Large intestine (tissue), 3 donors: ENCODE measurements around the gene ZBTB46. TPM values are rescaled to one million over a fixed set of nuclear protein-coding genes. Genes with fewer than 3 reads are reported as not detected.

Source experiments
- DNase-seq, 2 donors: peaks; one replicate each; pipeline versions ENCODE4 v3.0.0 to v3.0.0-alpha.2; 2013
- H3K27ac ChIP-seq: one replicate; pipeline ENCODE4 v1.5.1; 2013; ENCODE audit warnings: low read length
- H3K27me3 ChIP-seq: 2 replicates; pipeline ENCODE4 v1.6.1; 2013; ENCODE audit warnings: low read length; ENCODE audit not compliant: control insufficient read depth, insufficient read depth
- H3K36me3 ChIP-seq: 2 replicates; pipeline ENCODE4 v1.6.1; 2013; ENCODE audit warnings: low read length; ENCODE audit not compliant: control insufficient read depth, insufficient read depth
- H3K4me1 ChIP-seq: one replicate; pipeline ENCODE4 v1.6.1; 2013; ENCODE audit warnings: low read length; ENCODE audit not compliant: control insufficient read depth, insufficient read depth
- H3K4me3 ChIP-seq: one replicate; pipeline ENCODE4 v1.5.1; 2013; ENCODE audit warnings: low read length
- H3K9me3 ChIP-seq: one replicate; pipeline ENCODE4 v1.6.1; 2013; ENCODE audit warnings: mild to moderate bottlenecking, low read depth, low read length, moderate library complexity; ENCODE audit not compliant: control insufficient read depth
- WGBS: methylation state at CpG from one replicate; pipeline ENCODE4 v1.1.5; 2013; ENCODE audit warnings: low lambda C conversion rate; ENCODE audit not compliant: insufficient coverage; 5-methylcytosine and 5-hydroxymethylcytosine counted together
- polyA plus RNA-seq: library from polyadenylated mRNA; unstranded; fragments of 120-200 nt; gene quantifications from one replicate; pipeline ENCODE4 v1.2.1, GENCODE V29; 2013

The ZBTB46 gene
- polyA plus RNA-seq, 1 donor: 4.1 TPM

DNA sequence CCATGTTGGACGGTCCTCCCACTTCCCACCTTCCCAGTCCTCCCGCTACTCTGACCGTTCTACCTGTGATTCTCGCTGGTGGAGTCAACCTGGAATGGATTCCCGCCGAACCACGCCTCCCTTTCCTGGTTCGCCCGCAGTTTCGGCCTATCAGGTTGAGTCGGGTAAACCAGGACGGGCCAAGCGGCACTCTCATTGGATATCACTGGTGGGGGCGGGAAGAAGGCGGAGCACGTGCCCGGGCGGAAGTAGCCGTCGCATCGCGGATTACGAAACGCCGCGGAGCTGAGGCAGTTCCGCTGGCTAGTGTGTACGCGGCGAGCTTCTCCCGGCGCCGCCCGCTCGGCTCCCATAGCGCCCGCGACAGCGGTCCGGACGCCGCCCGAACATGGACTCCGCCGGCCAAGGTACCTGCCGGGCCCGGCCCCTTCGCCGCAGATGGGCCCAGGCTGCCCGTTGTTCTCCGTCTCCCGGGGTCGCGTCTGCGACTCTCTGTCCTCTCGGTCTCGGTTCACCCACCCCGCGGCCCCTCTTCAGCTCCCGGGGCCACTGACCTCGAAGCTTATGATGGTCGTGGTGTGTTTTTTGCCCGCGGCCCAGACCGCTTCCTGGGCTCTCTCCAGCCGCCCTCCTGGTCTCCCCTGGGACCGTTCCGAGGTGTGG, 34.0 kb upstream of the ZBTB46 start, which contains the start of gene TPD52L2:
Gene TPD52L2, plus strand, starts transcription at position 293 of the 663 bp plus-strand sequence. Its CDS starts 96 bp downstream, at position 389.
- Histone ChIP-seq H3K4me1 (peaks cover 11% of the 10 kb centered on the region), H3K9me3 (peaks cover 8% of the 10 kb centered on the region), H3K36me3 (peaks cover 22% of the 10 kb centered on the region), H3K4me3 (peak within 1 kb of the TSS; percentile 98), H3K27me3 (no peaks in the 10 kb centered on the region), H3K27ac (peak within 1 kb of the TSS; percentile 97)
- no CpG with 5 or more reads among the region's 68 CpGs for WGBS
- peak; percentile 99 to 100 for DNase-seq

DNA sequence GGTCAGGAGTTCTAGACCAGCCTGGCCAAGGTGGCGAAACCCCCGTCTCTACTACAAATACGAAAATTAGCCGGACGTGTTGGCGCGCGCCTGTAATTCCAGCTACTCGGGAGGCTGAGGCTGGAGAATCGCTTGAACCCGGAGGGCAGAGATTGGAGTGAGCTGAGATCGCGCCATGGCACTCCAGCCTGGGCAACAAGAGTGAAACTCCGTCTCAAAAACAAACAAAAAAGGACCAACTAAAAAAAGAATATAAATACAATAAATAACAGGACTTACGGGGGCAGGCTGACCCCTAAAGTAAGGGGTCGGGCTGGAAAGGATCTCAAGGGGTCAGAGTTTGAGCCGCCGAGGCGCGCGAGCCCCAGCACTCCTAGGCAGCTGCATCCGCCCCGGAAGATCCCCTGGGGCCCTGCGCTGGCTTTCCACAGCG, 33.5 kb upstream of the ZBTB46 start:
- H3K4me3 ChIP-seq: peak overlapping the region; percentile 98
- H3K27me3 ChIP-seq: no peaks in the 10 kb centered on the region
- WGBS: 0% methylated on average over 2 of the region's 25 CpGs
- H3K4me1 ChIP-seq: peaks cover 11% of the 10 kb centered on the region
- peak overlapping the region; percentile 96 for H3K27ac ChIP-seq
- H3K36me3 ChIP-seq: peaks cover 20% of the 10 kb centered on the region
- H3K9me3 ChIP-seq: peaks cover 8% of the 10 kb centered on the region
- DNase-seq: no peak

DNA sequence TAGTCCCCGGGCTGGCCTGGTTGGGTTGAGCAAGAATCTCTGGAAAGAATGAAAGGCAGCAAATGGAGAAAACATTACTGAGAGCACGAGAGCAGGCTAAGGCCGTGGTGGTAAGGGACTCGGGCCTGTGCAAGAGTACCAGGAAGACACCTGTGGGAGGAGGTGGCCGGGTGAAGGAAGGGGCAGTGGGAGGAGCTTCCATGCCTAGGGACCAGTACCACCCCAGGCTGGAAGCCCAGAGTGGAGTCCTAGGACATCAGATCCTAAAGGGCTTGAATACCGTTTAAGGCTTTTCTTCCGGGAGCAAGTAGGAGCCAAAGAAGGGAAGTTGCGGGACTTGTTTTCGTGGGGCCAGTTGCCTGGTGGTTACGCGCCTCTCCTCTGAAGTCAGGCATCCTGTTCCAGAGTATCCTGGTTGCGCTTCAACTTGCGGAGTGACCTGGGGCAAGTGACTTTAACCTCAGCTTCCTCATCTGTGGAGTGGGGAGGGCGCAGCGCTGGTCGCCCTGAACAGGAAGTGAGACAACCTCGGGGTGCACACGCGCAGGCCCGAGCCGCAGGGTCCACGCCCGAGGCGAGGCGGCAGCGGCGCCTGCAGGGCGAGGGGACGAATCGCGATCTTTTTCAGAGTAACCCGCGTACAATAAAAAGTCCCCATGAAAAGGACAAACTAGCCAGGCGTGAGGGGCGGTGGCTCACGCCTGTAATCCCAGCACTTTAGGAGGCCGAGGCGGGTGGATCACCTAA, 32.9 kb upstream of the ZBTB46 start:
- peak; percentile 89 to 94 for DNase-seq
- Histone ChIP-seq H3K4me1 (peaks cover 17% of the 10 kb centered on the region), H3K4me3 (peak overlapping the region; percentile 98), H3K27ac (peak overlapping the region; percentile 96), H3K27me3 (no peaks in the 10 kb centered on the region), H3K36me3 (peaks cover 14% of the 10 kb centered on the region), H3K9me3 (peaks cover 8% of the 10 kb centered on the region)
- no CpG with 5 or more reads among the region's 38 CpGs for WGBS

DNA sequence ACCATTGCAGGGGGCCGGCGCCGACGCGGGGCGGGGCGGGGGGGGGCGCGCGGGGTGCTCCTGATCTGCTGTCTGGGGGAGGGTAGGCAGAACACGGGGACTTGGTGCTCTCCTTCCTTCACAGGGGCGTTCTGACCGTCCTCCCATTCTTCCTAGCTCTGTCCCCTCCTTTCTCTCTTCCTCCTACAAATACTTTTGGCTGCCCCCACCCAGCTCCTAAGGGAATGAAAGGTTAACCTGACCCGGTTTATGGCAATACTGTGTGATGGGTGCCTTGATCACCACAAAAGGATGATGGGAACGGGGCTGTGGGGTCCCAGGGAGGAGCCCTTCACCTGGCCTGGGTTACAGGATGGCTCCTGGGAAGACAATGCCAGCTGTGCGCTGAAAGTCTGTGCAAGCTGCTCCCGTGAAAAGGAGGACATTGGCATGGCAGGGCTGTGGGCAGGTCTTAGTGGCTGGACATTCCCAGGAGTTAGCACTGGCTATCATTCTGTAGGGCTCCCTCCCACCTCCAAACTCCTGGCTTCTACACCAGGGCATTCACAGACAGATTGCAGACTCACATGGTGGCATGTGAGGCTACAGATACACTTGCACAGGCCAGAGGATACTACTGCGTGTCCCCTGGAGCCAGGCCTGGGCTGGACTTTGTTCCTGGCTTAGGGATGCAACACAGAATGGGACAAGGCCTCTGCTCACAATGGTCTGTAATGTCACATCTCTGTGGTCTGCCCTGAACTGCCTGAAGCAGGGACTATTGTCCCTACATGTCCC, 32.1 kb upstream of the ZBTB46 start:
- Histone ChIP-seq H3K36me3 (peaks cover 6% of the 10 kb centered on the region), H3K4me3 (peak overlapping the region; percentile 98), H3K27ac (peak overlapping the region; percentile 96), H3K9me3 (peaks cover 8% of the 10 kb centered on the region), H3K27me3 (peaks cover 2% of the 10 kb centered on the region), H3K4me1 (peaks cover 25% of the 10 kb centered on the region)
- no CpG with 5 or more reads among the region's 18 CpGs for WGBS
- DNase-seq: no peak

DNA sequence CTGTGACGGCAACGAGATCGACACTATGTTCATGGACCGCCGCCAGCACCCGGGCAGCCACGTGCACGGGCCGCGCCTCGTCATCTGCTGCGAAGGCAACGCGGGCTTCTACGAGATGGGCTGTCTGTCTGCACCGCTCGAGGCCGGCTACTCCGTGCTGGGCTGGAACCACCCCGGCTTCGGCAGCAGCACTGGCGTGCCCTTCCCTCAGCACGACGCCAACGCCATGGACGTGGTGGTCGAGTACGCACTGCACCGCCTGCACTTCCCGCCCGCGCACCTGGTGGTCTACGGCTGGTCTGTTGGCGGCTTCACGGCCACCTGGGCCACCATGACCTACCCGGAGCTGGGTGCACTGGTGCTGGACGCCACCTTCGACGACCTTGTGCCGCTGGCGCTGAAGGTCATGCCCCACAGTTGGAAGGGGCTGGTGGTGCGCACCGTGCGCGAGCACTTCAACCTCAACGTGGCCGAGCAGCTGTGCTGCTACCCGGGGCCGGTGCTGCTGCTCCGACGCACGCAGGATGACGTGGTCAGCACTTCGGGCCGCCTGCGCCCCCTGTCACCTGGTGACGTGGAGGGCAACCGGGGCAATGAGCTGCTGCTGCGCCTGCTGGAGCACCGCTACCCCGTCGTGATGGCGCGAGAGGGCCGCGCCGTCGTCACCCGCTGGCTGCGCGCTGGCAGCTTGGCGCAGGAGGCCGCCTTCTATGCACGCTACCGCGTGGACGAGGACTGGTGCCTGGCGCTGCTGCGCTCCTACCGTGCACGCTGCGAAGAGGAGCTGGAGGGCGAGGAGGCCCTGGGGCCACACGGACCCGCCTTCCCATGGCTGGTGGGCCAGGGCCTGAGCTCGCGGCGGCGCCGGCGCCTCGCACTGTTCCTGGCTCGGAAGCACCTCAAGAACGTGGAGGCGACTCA, 31.2 kb upstream of the ZBTB46 start:
- Histone ChIP-seq H3K27me3 (peaks cover 8% of the 10 kb centered on the region), H3K9me3 (peaks cover 8% of the 10 kb centered on the region), H3K36me3 (peaks cover 5% of the 10 kb centered on the region), H3K4me3 (no peak overlapping the region), H3K27ac (no peak overlapping the region), H3K4me1 (peaks cover 29% of the 10 kb centered on the region)
- no peak for DNase-seq
- WGBS: no CpG with 5 or more reads among the region's 95 CpGs

DNA sequence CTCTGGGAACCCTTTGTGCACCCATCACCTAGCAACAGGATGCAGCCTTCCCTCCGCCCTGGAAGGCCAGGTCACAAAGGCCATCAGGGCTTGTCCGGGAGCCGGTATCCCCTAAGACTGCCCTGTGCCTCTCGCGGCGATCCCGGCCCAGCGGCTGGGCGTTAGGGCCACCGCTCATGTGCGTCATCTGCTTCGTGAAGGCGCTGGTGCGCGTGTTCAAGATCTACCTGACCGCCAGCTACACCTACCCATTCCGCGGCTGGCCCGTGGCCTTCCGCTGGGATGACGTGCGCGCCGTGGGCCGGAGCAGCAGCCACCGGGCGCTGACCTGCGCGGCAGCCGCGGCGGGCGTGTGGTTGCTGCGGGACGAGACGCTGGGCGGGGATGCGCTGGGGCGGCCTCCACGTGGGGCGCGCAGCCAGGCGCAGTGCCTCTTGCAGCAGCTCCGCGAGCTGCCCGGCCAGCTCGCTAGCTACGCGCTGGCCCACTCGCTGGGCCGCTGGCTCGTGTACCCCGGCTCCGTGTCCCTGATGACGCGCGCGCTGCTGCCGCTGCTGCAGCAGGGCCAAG, 30.4 kb upstream of the ZBTB46 start, which contains the start of gene ABHD16B:
Gene ABHD16B, plus strand, starts transcription at position 134 of the 570 bp plus-strand sequence. Its CDS starts 43 bp downstream, at position 177.
- WGBS: 100% methylated on average over 1 of the region's 59 CpGs
- H3K36me3 ChIP-seq: peaks cover 5% of the 10 kb centered on the region
- peaks cover 34% of the 10 kb centered on the region for H3K4me1 ChIP-seq
- H3K27ac ChIP-seq: no peak within 1 kb of the TSS
- H3K4me3 ChIP-seq: no peak within 1 kb of the TSS
- H3K9me3 ChIP-seq: peaks cover 8% of the 10 kb centered on the region
- DNase-seq: no peak
- H3K27me3 ChIP-seq: peaks cover 14% of the 10 kb centered on the region

DNA sequence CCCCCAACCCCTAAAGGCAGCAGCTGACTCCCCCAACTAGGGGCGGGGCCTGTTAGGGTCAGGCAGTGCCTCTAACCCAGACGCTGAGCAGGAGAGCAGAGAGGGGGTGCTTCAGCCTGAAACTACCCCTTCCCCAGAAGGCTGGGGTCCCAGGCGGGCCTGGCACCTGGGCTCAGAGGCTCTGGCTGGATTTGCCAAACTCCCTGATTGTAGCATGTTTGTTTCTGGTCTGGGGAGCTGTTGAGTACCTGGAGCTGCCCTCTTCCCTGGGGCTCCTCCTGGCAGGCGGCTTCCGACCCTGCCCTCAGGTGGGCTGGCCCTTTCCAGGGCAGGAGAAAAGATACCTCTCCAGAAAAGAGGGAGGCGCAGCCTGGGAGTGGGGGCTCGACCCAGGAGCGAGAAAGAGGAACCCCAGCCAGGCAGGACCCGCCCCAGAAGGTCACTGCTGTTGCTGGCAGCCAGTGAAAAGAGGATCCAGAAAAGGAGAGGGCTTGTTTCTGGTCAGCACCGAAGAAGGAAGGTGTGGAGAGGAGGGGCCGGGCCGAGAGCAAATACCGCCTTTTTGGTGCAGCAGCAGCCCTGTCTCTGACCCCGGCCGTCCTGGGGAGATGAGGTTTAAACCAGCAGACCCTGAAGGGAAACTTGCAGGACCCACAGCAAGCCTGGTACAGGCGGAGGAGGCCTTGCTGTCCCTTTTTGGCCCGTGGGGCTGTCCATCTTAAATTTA, 29.4 kb upstream of the ZBTB46 start:
- 17% methylated on average over 1 of the region's 17 CpGs for WGBS
- Histone ChIP-seq H3K4me3 (no peak overlapping the region), H3K27me3 (peaks cover 24% of the 10 kb centered on the region), H3K9me3 (peaks cover 8% of the 10 kb centered on the region), H3K27ac (no peak overlapping the region), H3K4me1 (peaks cover 40% of the 10 kb centered on the region), H3K36me3 (peaks cover 5% of the 10 kb centered on the region)
- DNase-seq: no peak

DNA sequence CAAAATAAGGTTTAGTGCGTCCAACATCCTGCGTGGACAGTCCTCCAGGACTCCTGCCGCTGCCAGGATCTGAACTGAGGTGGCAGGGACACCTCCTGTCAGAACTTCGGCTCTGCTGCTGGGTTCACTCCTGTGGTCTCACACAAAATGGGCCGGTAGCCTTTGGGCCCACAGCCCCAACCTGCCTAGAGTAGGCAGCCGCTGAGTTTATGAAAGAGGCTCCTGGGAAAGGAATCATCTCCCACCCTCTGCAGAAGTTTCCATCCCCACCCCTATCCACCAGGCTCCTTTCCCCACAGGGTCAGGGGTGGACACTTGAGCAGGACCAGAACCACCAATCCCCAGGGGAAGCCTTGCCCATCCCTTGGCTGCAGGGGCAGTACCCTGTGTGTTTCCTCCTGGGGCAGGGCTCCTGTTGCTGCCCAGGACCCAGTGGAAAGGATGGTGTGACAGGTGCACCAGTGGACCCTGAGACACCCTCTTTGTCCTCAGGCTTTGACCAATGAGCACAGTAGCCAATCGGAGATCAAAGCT, 28.2 kb upstream of the ZBTB46 start:
- H3K27me3 ChIP-seq: peaks cover 36% of the 10 kb centered on the region
- WGBS: no CpG with 5 or more reads among the region's 7 CpGs
- H3K27ac ChIP-seq: no peak overlapping the region
- H3K9me3 ChIP-seq: peaks cover 9% of the 10 kb centered on the region
- peaks cover 52% of the 10 kb centered on the region for H3K4me1 ChIP-seq
- H3K4me3 ChIP-seq: no peak overlapping the region
- H3K36me3 ChIP-seq: peaks cover 5% of the 10 kb centered on the region
- DNase-seq: no peak
